NCI-H510A treated with DMSO at 0.1 percent for 48 hours (cell line): Measurements from ENCODE around the gene SLAIN2.
"Not testable (repeated sequence)": the region's sequence is repeated elsewhere in the genome, so short reads cannot be mapped to it uniquely, and the experiment has no call there.

Source experiments
- DNase-seq: peaks from one replicate; lab custom pipeline; 2025; lab: John Stamatoyannopoulos, UW

The SLAIN2 gene

GRCh38 chr4:48440914-48441313, 99.6 kb downstream of the SLAIN2 start:
- DNase-seq: not testable (repeated sequence)

DNA sequence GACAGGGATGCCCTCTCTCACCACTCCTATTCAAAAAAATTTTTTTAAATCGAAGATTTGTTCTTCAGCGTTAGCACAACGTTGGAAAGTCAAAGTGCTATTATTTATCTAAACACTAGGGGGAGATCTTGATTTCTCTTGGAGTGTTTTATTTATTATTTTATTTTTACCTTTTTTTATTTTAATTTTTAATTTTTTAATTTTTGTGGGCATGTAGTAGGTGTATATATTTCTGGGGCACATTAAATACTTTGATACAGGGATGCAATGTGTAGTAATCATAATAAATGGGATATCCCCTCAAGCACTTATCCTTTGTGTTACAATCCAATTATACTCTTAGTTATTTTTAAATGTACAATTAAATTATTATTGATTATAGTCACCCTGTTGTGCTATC, 104.4 kb downstream of the SLAIN2 start:
- peak; percentile 9 for DNase-seq

DNA sequence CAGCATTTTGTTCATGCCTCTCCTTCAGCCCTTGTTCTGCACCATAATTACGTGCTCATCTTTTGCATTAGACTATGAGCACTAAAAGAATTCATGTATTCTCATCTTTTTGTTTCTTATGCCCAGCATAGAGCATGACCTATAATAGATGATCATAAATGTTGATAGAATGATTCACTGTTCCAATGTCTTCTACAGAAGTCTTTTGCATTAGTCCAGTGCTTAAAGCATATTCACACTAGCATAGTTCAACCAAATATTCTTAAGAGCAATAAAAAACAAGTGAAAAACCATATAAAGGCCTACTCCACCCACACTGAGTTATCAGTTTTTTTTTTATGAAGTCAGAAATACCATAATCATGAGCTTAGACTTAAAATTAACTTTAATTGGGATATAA, 105.3 kb downstream of the SLAIN2 start:
- DNase-seq: no peak

GRCh38 chr4:48449151-48449550, 107.8 kb downstream of the SLAIN2 start:
- DNase-seq: no peak

GRCh38 chr4:48450740-48451139, 109.4 kb downstream of the SLAIN2 start:
- no peak for DNase-seq

- not testable (repeated sequence) for DNase-seq
Measured at GRCh38 chr4:48451656-48452055, 110.3 kb downstream of the SLAIN2 start.

DNA sequence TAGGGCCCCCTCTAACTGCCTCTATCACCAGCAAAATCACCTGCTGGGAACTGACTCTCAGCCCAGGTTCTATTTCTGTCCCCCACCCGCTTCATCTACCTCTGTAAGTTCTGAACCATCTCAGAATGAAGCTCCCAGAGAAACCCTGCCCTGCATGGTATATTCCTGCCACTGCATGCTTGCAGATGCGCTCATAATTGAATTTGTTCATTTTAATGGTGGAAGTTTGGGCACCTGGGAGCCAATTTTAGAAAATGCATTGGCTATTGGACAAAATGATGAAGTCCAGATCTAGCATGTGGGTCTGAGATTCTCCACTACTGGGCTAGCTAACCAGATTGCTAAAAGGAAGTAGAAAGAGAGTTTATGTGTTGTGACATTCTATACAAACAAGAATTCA, 113.3 kb downstream of the SLAIN2 start:
- no peak for DNase-seq

GRCh38 chr4:48461000-48461399, 119.7 kb downstream of the SLAIN2 start:
- DNase-seq: no peak

- DNase-seq: no peak
Measured at GRCh38 chr4:48462363-48462762, 121.0 kb downstream of the SLAIN2 start.

DNA sequence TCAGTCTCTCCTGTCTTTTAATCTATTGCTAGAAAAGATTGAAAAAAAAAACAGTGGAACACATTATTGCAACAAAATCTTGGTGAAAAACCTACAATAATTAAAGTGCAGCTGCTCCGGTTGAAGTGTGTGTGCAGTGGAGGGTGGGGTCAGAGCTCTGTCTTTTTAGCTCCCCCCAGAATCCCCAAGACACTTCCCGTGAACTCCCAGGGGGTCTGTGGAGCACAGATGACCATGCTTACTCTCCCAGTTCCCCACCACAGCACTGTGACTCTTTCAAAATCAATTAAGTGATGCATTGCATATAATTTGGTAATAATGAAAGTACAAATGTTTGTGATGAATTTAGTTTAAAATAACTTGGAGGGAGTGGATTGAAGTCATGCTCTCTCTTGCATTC, 126.1 kb downstream of the SLAIN2 start:
- no peak for DNase-seq

GRCh38 chr4:48467891-48468290, 126.6 kb downstream of the SLAIN2 start:
- no peak for DNase-seq

- no peak for DNase-seq
Measured at GRCh38 chr4:48470137-48470536, 128.8 kb downstream of the SLAIN2 start.

DNA sequence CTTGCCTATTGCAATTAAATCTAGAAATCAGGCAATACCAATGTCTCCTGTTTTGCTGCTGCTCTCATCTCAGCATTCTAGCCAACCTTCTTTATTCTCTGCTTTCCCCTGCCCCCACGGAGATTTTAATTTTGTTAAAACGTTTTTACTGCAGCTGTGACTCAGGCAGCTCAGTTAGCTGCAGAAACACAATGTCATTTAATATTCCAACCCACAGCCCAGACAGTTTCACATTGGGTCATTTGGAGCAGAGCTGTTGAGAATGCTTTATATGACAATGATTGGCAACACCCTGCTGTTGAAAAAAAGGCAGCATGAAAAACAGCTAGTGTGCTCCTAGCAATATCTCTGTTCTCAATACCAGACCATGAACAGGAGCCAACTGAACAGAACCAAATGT, 129.2 kb downstream of the SLAIN2 start:
- DNase-seq: no peak

- DNase-seq: peak; percentile 30
Measured at GRCh38 chr4:48472794-48473193, 131.5 kb downstream of the SLAIN2 start.

- DNase-seq: no peak
Measured at GRCh38 chr4:48475770-48476169, 134.4 kb downstream of the SLAIN2 start.
